DOHH2 (cell line): Measurements from ENCODE around the gene SLC39A6.
"Not testable (repeated sequence)": the region's sequence is repeated elsewhere in the genome, so short reads cannot be mapped to it uniquely, and the experiment has no call there.

ENCODE experiments used
- H3F3A ChIP-seq: fragments of 200-600 bp; sonication (generic), shearing (Covaris generic); 2 replicates; pipeline ENCODE4 v1.6.0; 2016; ENCODE audit warnings: antibody characterized with exemption, mild to moderate bottlenecking; ENCODE audit not compliant: control insufficient read depth, insufficient read depth
- H3K27ac ChIP-seq: fragments of 200-600 bp; sonication (generic); 2 replicates; pipeline ENCODE4 v1.5.1; 2014; ENCODE audit warnings: low read depth, mild to moderate bottlenecking, low read length, moderate library complexity
- H3K27me3 ChIP-seq: fragments of 200-600 bp; sonication (generic); 2 replicates; pipeline ENCODE4 v1.6.1; 2014; ENCODE audit warnings: mild to moderate bottlenecking, low read length, mixed read lengths; ENCODE audit not compliant: control insufficient read depth
- H3K36me3 ChIP-seq: fragments of 200-600 bp; sonication (generic); 2 replicates; pipeline ENCODE4 v1.6.1; 2014; ENCODE audit warnings: mild to moderate bottlenecking, low read length, moderate library complexity, mixed read lengths; ENCODE audit not compliant: control insufficient read depth
- H3K4me1 ChIP-seq: fragments of 200-600 bp; sonication (generic); 2 replicates; pipeline ENCODE4 v1.6.1; 2014; ENCODE audit warnings: mild to moderate bottlenecking, low read length, mixed read lengths; ENCODE audit not compliant: control insufficient read depth
- H3K4me2 ChIP-seq: fragments of 200-600 bp; sonication (generic); 2 replicates; pipeline ENCODE4 v1.6.0; 2014; ENCODE audit warnings: mild to moderate bottlenecking, low read length, moderate library complexity
- H3K4me3 ChIP-seq: fragments of 200-600 bp; sonication (generic); 2 replicates; pipeline ENCODE4 v1.5.1; 2014; ENCODE audit warnings: mild to moderate bottlenecking, low read length, mixed read lengths
- H3K79me2 ChIP-seq: fragments of 200-600 bp; sonication (generic); 2 replicates; pipeline ENCODE4 v1.6.1; 2014; ENCODE audit warnings: mild to moderate bottlenecking, low read length, mixed read lengths; ENCODE audit not compliant: control insufficient read depth
- H3K9me2 ChIP-seq: fragments of 200-600 bp; sonication (generic); replicated peaks from 2 replicates; pipeline ENCODE4 v1.6.1; 2014; ENCODE audit warnings: mild to moderate bottlenecking, low read length, mixed read lengths; ENCODE audit not compliant: control insufficient read depth
- H3K9me3 ChIP-seq: fragments of 200-600 bp; sonication (generic); 2 replicates; pipeline ENCODE4 v1.6.1; 2014; ENCODE audit warnings: antibody characterized with exemption, low read length, mixed read lengths; ENCODE audit not compliant: control insufficient read depth, insufficient read depth
- H4K20me1 ChIP-seq: fragments of 200-600 bp; sonication (generic); 2 replicates; pipeline ENCODE4 v1.6.0; 2014; ENCODE audit warnings: low read depth, mild to moderate bottlenecking, antibody characterized with exemption, low read length, moderate library complexity; ENCODE audit not compliant: control insufficient read depth, insufficient read depth
- EZH2phosphoT487 ChIP-seq: fragments of 200-600 bp; sonication (generic); IDR thresholded peaks from 2 replicates; pipeline ENCODE4 v1.6.1; 2017; ENCODE audit warnings: borderline replicate concordance, mild to moderate bottlenecking, antibody characterized with exemption, low read length, moderate library complexity, mixed read lengths
- TF ChIP-seq, protein P1 (sequence below): fragments of 200-600 bp; sonication (generic); IDR thresholded peaks from one replicate; pipeline ENCODE4 v1.5.1; 2014; ENCODE audit warnings: antibody characterized with exemption, mild to moderate bottlenecking, low read depth, low read length; ENCODE audit not compliant: poor library complexity, severe bottlenecking

SLC39A6 gene

DNA sequence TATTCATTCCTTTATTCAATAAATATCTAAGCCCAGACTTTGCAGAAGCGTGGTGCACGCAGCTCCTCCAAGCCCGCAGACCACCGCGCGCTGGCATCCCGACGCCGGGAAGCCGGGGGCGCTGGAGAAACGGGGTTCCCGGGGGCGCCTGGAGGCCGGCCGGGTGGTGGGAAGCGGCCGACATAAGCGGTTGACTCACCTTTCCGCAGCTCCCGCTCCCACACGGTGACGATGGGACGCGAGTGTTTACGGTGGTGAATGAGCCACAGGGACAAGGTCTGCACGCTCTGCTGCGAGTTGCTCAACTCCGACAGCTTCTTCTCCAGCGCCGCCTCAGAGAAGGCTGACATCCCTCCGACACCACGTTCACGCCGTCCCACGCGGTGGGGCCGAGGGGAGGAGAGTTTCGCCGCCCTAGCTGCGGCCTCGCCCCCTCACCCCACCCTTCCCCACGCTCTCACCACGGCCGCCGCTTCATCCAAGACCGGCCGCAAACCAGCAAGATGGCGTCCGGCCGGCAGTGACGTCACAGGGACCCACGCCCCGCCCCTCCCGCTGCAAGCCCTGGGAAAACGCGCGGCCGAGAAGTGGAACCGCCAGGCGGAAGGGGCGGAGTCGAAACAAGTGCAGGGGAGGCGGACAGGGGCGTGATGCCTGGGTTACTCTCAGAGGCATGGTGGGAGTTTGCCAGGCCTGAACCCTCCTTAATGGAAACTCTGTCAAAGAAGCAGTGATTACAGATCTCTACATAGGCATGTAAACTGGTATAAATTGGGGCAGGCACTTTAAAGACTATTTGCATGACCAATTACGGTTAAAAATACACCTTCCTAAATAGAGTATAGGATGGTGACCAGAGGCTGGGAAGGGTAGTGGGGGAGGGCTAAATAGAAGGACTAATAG lies 61.8 kb downstream of the SLC39A6 start, which contains the start of gene RPRD1A:
Gene RPRD1A (minus strand): TSS at position 505 of the 903 bp plus-strand sequence. CDS start 155 bp downstream, at position 350.
- no peaks in the 10 kb centered on the region for H3F3A ChIP-seq
- peak within 1 kb of the TSS; percentile 72 for H3K4me2 ChIP-seq
- peak within 1 kb of the TSS; percentile 98 for H3K4me3 ChIP-seq
- H3K4me1 ChIP-seq: peaks cover 41% of the 10 kb centered on the region
- no peak for TF ChIP-seq EZH2phosphoT487
- TF ChIP-seq, protein P1, sequence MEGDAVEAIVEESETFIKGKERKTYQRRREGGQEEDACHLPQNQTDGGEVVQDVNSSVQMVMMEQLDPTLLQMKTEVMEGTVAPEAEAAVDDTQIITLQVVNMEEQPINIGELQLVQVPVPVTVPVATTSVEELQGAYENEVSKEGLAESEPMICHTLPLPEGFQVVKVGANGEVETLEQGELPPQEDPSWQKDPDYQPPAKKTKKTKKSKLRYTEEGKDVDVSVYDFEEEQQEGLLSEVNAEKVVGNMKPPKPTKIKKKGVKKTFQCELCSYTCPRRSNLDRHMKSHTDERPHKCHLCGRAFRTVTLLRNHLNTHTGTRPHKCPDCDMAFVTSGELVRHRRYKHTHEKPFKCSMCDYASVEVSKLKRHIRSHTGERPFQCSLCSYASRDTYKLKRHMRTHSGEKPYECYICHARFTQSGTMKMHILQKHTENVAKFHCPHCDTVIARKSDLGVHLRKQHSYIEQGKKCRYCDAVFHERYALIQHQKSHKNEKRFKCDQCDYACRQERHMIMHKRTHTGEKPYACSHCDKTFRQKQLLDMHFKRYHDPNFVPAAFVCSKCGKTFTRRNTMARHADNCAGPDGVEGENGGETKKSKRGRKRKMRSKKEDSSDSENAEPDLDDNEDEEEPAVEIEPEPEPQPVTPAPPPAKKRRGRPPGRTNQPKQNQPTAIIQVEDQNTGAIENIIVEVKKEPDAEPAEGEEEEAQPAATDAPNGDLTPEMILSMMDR: no peak
- H3K27me3 ChIP-seq: no peaks in the 10 kb centered on the region
- peaks cover 4% of the 10 kb centered on the region; the same call in 1 of the 2 replicates for H4K20me1 ChIP-seq
- no peaks in the 10 kb centered on the region for H3K9me3 ChIP-seq
- peaks cover 54% of the 10 kb centered on the region for H3K79me2 ChIP-seq
- peaks cover 26% of the 10 kb centered on the region for H3K36me3 ChIP-seq
- H3K27ac ChIP-seq: peak within 1 kb of the TSS; percentile 77
- no peaks in the 10 kb centered on the region for H3K9me2 ChIP-seq

DNA sequence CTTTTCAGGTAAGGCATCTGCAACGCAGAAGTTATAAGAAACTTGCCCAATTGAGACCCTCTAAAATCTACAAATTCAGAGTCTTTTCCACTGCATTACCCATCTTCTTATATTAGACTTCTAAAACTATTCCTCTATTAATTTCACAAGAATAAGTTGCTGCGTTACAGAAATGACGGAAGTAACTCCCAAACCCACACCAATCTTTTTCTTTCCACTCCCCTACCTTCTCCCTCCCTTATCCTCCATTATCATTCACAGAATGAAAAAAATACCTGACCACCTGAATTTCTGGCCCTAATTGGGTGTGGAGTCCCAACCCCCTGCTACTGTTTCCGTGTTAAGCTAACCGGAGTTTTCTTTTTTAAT lies 62.5 kb downstream of the SLC39A6 start:
- Histone ChIP-seq H3K27ac (peak overlapping the region; percentile 77), H4K20me1 (peaks cover 4% of the 10 kb centered on the region; the same call in 1 of the 2 replicates), H3K79me2 (peaks cover 60% of the 10 kb centered on the region), H3K36me3 (peaks cover 26% of the 10 kb centered on the region), H3K4me2 (peak overlapping the region; percentile 72), H3K4me1 (peaks cover 46% of the 10 kb centered on the region), H3K4me3 (peak overlapping the region; percentile 98), H3K27me3 (no peaks in the 10 kb centered on the region), H3K9me2 (no peaks in the 10 kb centered on the region), H3K9me3 (no peaks in the 10 kb centered on the region), H3F3A (no peaks in the 10 kb centered on the region)
- no peak for TF ChIP-seq EZH2phosphoT487
- TF ChIP-seq, protein P1: no peak

DNA sequence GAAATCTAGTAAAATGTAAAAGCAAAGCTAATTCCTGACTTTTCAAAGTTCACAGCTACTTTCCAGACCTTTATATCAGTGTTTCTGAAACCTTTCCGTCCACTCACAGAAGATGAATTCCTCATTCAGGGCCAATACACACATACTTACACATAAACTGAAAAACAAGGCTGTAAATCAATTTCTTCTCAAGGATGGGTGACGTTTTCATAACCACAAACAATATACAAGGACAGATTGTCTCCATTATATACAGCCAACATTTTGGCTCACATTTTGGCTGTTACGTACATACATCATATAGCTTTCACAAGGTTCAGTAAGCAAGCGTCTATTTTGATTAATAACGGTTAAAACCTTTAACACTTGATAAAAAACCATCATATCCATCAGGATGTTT lies 63.1 kb downstream of the SLC39A6 start:
- Histone ChIP-seq H3K4me2 (peak overlapping the region; percentile 72), H3K79me2 (peaks cover 67% of the 10 kb centered on the region), H4K20me1 (peaks cover 4% of the 10 kb centered on the region; the same call in 1 of the 2 replicates), H3K9me3 (no peaks in the 10 kb centered on the region), H3K4me1 (peaks cover 53% of the 10 kb centered on the region), H3K27ac (0 out of 2 replicates have a peak overlapping the region, but pooled peaks have one; percentile 77), H3K27me3 (no peaks in the 10 kb centered on the region), H3K9me2 (no peaks in the 10 kb centered on the region), H3F3A (peaks cover 2% of the 10 kb centered on the region; the same call in 1 of the 2 replicates), H3K36me3 (peaks cover 26% of the 10 kb centered on the region), H3K4me3 (peak overlapping the region; percentile 98)
- TF ChIP-seq EZH2phosphoT487: no peak
- TF ChIP-seq, protein P1: no peak

DNA sequence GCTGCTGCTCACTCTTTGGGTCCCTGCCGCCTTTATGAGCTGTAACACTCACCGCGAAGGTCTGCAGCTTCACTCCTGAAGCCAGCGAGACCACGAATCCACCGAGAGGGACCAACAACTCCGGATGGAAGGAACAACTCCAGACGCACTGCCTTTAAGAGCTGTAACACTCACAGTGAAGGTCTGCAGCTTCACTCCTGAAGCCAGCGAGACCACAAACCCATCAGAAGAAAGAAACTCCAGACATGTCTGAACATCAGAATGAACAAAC lies 64.4 kb downstream of the SLC39A6 start:
- Histone ChIP-seq H3K79me2 (peaks cover 79% of the 10 kb centered on the region), H3K4me1 (peaks cover 65% of the 10 kb centered on the region), H3K36me3 (peaks cover 26% of the 10 kb centered on the region), H3K4me2 (peak overlapping the region; percentile 72; the same call in 1 of the 2 replicates)
- not testable (repeated sequence) for H4K20me1 ChIP-seq, H3K27me3 ChIP-seq, H3K27ac ChIP-seq, H3F3A ChIP-seq, H3K9me3 ChIP-seq, H3K9me2 ChIP-seq, H3K4me3 ChIP-seq
